BJ (cell line): ENCODE measurements around the gene DLG2. TPM values are rescaled to one million over a fixed set of nuclear protein-coding genes. Genes with fewer than 3 reads are reported as not detected.

Source experiments
- CTCF ChIA-PET: fragments of 350-600 bp; formaldehyde crosslinking; extraction: SDS; loops from one replicate; lab custom pipeline; 2021; ENCODE audit warnings: antibody characterized with exemption, inconsistent platforms; lab: Yijun Ruan, JAX
- POLR2A ChIA-PET: fragments of 300-600 bp; sonication (Branson Sonifier 250); formaldehyde crosslinking; extraction: SDS; loops from one replicate; lab custom pipeline; 2021; ENCODE audit warnings: antibody characterized with exemption; lab: Charles Lee
- DNase-seq: peaks from one replicate; pipeline ENCODE4 v3.0.0-alpha.2; 2011; ENCODE audit warnings: low read depth
- H3K27me3 ChIP-seq: 2 replicates; pipeline ENCODE4 v1.6.0; 2011; ENCODE audit warnings: low read length; ENCODE audit not compliant: control insufficient read depth, insufficient read depth
- H3K36me3 ChIP-seq: 2 replicates; pipeline ENCODE4 v1.5.1; 2011; ENCODE audit warnings: low read length; ENCODE audit not compliant: control insufficient read depth, insufficient read depth
- H3K4me3 ChIP-seq: 2 replicates; pipeline ENCODE4 v1.5.1; 2011; ENCODE audit warnings: low read depth, mild to moderate bottlenecking, control low read depth, low read length
- CTCF ChIP-seq: IDR thresholded peaks from 2 replicates; pipeline ENCODE4 v1.5.1; 2011; ENCODE audit warnings: low read depth, mild to moderate bottlenecking, control low read depth, inconsistent platforms, low read length, moderate library complexity; ENCODE audit not compliant: insufficient read depth
- polyA plus RNA-seq: library from polyadenylated mRNA; depleted of rRNA; stranded (reverse); fragments of >200 nt; gene quantifications from 2 replicates; pipeline ENCODE4 v1.2.3, GENCODE V29; 2011

The DLG2 gene
- polyA plus RNA-seq, 1 experiment, result 0.28 TPM

- ChIA-PET POLR2A (no interaction called here), CTCF (no interaction called here)
- no peak for DNase-seq
These were observed 1129.1 kb downstream of the DLG2 start for GRCh38 chr11:84497981-84498411.

DNA sequence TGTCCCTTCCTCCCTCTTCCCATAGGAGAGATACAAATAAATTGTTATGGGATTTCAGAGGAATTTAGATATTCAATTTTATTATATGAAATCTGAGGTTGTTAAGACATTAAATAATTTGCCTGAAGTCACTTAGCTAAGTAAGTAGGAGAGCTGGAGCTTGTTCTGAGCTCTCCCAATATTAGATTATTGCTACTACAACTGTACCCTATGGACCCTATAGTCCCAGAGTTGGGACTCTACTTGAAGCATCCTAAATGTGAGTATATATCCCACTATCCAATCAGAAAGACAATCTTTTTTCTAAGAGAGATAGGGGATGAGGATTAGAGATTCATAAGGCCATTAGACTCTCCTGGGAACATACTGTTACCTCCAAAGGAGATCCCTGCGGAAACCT lies 1130.0 kb downstream of the DLG2 start:
- CTCF ChIA-PET, result no interaction called here
- TF ChIP-seq CTCF, result no peak
- Histone ChIP-seq H3K4me3 (no peak overlapping the region), H3K27me3 (no peaks in the 10 kb centered on the region), H3K36me3 (no peaks in the 10 kb centered on the region)
- POLR2A ChIA-PET, result no interaction called here
- no peak for DNase-seq

More at GRCh38 chr11:84497981-84498411, 1129.1 kb downstream of the DLG2 start:
- no peaks in the 10 kb centered on the region for H3K36me3 ChIP-seq
- no peak overlapping the region for H3K4me3 ChIP-seq
- no peaks in the 10 kb centered on the region for H3K27me3 ChIP-seq
- TF ChIP-seq CTCF, result no peak

- Histone ChIP-seq H3K36me3 (no peaks in the 10 kb centered on the region), H3K4me3 (no peak overlapping the region), H3K27me3 (no peaks in the 10 kb centered on the region)
- DNase-seq, result no peak
- no peak for TF ChIP-seq CTCF
- CTCF ChIA-PET, result no interaction called here
- POLR2A ChIA-PET, result no interaction called here
These were observed 1131.0 kb downstream of the DLG2 start for GRCh38 chr11:84496122-84496521.

DNA sequence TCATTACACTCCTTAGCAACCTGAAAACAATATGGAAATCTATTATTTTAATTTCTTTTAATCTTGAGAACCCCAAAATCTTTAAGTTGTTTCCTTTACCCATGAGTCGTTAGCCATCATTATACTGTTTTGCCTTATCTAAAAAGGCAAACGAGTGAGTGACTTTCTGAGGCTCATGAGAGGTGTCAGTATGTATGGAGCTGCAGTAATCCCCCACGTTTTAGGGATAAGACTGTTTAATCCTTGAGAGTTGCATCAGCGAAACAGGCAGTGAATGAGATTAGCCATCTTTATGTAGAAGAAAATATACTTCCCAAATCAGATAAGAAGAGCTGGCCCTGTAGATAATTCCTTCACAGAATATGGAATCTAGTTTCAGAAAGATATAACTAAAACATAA lies 1147.0 kb downstream of the DLG2 start:
- Histone ChIP-seq H3K27me3 (no peaks in the 10 kb centered on the region; the same call in 1 of the 2 replicates), H3K4me3 (no peak overlapping the region), H3K36me3 (no peaks in the 10 kb centered on the region)
- DNase-seq, result no peak
- CTCF ChIA-PET, result no interaction called here
- TF ChIP-seq CTCF, result no peak
- POLR2A ChIA-PET, result no interaction called here

- CTCF ChIA-PET, result no interaction called here
- no peak for TF ChIP-seq CTCF
- POLR2A ChIA-PET, result no interaction called here
These were observed 1150.6 kb downstream of the DLG2 start for GRCh38 chr11:84476581-84476980.

More at GRCh38 chr11:84476581-84476980, 1150.6 kb downstream of the DLG2 start:
- no peak overlapping the region for H3K4me3 ChIP-seq
- no peaks in the 10 kb centered on the region; the same call in 1 of the 2 replicates for H3K27me3 ChIP-seq
- H3K36me3 ChIP-seq, result no peaks in the 10 kb centered on the region
- DNase-seq, result no peak
